AG09319 (cell line): ENCODE results near the gene IL19.

Experiments
- DNase-seq: peaks from one replicate; pipeline ENCODE4 v3.0.0-alpha.2; 2010; ENCODE audit warnings: low read depth; ENCODE audit errors: extremely low read depth
- CTCF ChIP-seq: IDR thresholded peaks from 2 replicates; pipeline ENCODE4 v1.5.1; 2011; ENCODE audit warnings: low read depth, mild to moderate bottlenecking, inconsistent platforms, low read length, moderate library complexity

IL19 gene

GRCh38 chr1:206816390-206817287 lies 46.1 kb downstream of the IL19 start:
- TF ChIP-seq CTCF = no peak
- DNase-seq = no peak

DNA sequence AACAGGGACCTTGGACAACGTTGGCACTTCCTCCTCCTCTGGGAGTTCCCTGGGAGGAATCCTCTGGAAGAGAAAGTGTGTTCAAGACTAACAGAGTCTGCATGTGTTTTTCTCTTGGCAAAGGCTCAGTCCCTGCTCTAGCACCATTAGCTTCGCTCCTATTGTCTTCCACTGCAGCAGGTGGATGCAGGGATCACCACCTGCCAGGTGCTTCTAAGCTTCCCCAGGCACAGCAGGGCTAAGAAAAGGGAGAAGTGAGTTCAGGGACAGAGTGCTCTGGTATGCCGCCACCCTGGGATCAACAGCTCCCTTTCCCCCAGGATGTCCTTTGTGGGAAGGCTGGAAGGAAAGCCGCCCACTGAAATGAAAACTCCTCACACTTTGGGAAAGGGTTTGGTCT lies 50.9 kb downstream of the IL19 start:
- DNase-seq = no peak
- no peak for TF ChIP-seq CTCF

GRCh38 chr1:206823727-206824126 lies 53.2 kb downstream of the IL19 start:
- TF ChIP-seq CTCF = no peak
- DNase-seq = no peak

GRCh38 chr1:206824331-206824730 lies 53.8 kb downstream of the IL19 start:
- no peak for TF ChIP-seq CTCF
- DNase-seq = no peak

- DNase-seq = no peak
- no peak for TF ChIP-seq CTCF
Measured at GRCh38 chr1:206826394-206826793, 55.8 kb downstream of the IL19 start.

- no peak for TF ChIP-seq CTCF
- DNase-seq = no peak
Measured at GRCh38 chr1:206828061-206828460, 57.5 kb downstream of the IL19 start.

- TF ChIP-seq CTCF = no peak
- DNase-seq = no peak
Measured at GRCh38 chr1:206828765-206829164, 58.2 kb downstream of the IL19 start.
